Brain pericyte (primary cell): ENCODE data around the gene STAG2.
"Not testable (repeated sequence)": the region's sequence is repeated elsewhere in the genome, so short reads cannot be mapped to it uniquely, and the experiment has no call there.

Experiments used
- DNase-seq: peaks from one replicate; pipeline ENCODE4 v3.0.0-alpha.2; 2012; ENCODE audit warnings: low read depth, low spot score

The STAG2 gene

GRCh38 chrX:123961268-123962005 is at the start of gene STAG2:
Gene STAG2 (plus strand): TSS chrX:123961706. CDS start chrX:124022628, 60,922 bp downstream.
- DNase-seq: peak; percentile 52

GRCh38 chrX:123917069-123917468 is 44.4 kb upstream of the STAG2 start:
- no peak for DNase-seq

- DNase-seq: no peak
Observed at GRCh38 chrX:123918106-123918721, 43.3 kb upstream of the STAG2 start.

GRCh38 chrX:123920105-123920785 is 41.3 kb upstream of the STAG2 start:
- DNase-seq: no peak

- DNase-seq: no peak
Observed at GRCh38 chrX:123923211-123923610, 38.3 kb upstream of the STAG2 start.

GRCh38 chrX:123924186-123924585 is 37.3 kb upstream of the STAG2 start:
- DNase-seq: no peak

GRCh38 chrX:123927845-123928244 is 33.7 kb upstream of the STAG2 start:
- DNase-seq: no peak

- DNase-seq: not testable (repeated sequence)
Observed at GRCh38 chrX:123932055-123932454, 29.5 kb upstream of the STAG2 start.

- DNase-seq: no peak
Observed at GRCh38 chrX:123943074-123943473, 18.4 kb upstream of the STAG2 start.

- no peak for DNase-seq
Observed at GRCh38 chrX:123943488-123943887, 18.0 kb upstream of the STAG2 start.

- no peak for DNase-seq
Observed at GRCh38 chrX:123949846-123950245, 11.7 kb upstream of the STAG2 start.

- no peak for DNase-seq
Observed at GRCh38 chrX:123959281-123960063, 2.0 kb upstream of the STAG2 start.

- no peak for DNase-seq
Observed at GRCh38 chrX:123960956-123961267, 594 bp upstream of the STAG2 start.

GRCh38 chrX:123962006-123962467 is 531 bp downstream of the STAG2 start:
- no peak for DNase-seq

- peak; percentile 90 for DNase-seq
Observed at GRCh38 chrX:123962794-123963373, 1.4 kb downstream of the STAG2 start.

- DNase-seq: no peak
Observed at GRCh38 chrX:123964156-123964834, 2.8 kb downstream of the STAG2 start.

- no peak for DNase-seq
Observed at GRCh38 chrX:123965712-123966111, 4.2 kb downstream of the STAG2 start.

- no peak for DNase-seq
Observed at GRCh38 chrX:123967497-123967896, 6.0 kb downstream of the STAG2 start.

- no peak for DNase-seq
Observed at GRCh38 chrX:123968383-123969050, 7.0 kb downstream of the STAG2 start.

- DNase-seq: no peak
Observed at GRCh38 chrX:123971982-123972381, 10.5 kb downstream of the STAG2 start.
